ENCODE data around the gene NELL2.

The NELL2 gene

DNA sequence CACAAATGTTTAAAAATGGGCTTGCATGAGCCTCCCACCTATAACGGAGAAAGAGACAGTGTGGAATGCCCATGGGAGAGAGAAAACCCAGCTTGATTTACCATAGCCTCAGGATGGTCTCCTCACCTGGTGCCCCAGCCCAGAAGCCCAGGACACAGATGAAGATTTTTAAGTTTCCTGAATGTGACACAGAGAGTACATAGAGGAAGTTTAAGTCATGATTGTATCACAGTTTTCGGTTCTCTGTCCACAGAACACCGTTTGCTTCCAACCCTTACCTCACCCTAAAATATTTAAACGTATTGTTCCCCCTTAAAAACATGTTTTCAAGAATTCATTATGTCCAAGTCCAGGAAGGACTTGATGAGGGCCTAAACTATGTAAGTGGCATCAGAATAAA, 56.2 kb downstream of the NELL2 start:
- TF ChIP-seq TAF1 (IDR thresholded peaks at IDR 0.05; ENCODE audit: borderline replicate concordance, insufficient read depth, low read length) = no peak
- no peak for TF ChIP-seq FOXP2 (optimal IDR thresholded peaks at IDR 0.05; ENCODE audit: borderline replicate concordance, extremely low read depth, extremely low read length, insufficient read depth)
- TF ChIP-seq, protein P1, sequence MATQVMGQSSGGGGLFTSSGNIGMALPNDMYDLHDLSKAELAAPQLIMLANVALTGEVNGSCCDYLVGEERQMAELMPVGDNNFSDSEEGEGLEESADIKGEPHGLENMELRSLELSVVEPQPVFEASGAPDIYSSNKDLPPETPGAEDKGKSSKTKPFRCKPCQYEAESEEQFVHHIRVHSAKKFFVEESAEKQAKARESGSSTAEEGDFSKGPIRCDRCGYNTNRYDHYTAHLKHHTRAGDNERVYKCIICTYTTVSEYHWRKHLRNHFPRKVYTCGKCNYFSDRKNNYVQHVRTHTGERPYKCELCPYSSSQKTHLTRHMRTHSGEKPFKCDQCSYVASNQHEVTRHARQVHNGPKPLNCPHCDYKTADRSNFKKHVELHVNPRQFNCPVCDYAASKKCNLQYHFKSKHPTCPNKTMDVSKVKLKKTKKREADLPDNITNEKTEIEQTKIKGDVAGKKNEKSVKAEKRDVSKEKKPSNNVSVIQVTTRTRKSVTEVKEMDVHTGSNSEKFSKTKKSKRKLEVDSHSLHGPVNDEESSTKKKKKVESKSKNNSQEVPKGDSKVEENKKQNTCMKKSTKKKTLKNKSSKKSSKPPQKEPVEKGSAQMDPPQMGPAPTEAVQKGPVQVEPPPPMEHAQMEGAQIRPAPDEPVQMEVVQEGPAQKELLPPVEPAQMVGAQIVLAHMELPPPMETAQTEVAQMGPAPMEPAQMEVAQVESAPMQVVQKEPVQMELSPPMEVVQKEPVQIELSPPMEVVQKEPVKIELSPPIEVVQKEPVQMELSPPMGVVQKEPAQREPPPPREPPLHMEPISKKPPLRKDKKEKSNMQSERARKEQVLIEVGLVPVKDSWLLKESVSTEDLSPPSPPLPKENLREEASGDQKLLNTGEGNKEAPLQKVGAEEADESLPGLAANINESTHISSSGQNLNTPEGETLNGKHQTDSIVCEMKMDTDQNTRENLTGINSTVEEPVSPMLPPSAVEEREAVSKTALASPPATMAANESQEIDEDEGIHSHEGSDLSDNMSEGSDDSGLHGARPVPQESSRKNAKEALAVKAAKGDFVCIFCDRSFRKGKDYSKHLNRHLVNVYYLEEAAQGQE (IDR thresholded peaks at IDR 0.05; ENCODE audit: insufficient read depth in 1 of 2, low read depth in 2 of 2, low read length in 2 of 2) = no peak
- no peak for TF ChIP-seq POLR2AphosphoS5 (IDR thresholded peaks at IDR 0.05; ENCODE audit: low read depth, low read length)
- no peak for TF ChIP-seq SIN3A (IDR thresholded peaks at IDR 0.05; ENCODE audit: borderline replicate concordance, insufficient read depth, low read length)

DNA sequence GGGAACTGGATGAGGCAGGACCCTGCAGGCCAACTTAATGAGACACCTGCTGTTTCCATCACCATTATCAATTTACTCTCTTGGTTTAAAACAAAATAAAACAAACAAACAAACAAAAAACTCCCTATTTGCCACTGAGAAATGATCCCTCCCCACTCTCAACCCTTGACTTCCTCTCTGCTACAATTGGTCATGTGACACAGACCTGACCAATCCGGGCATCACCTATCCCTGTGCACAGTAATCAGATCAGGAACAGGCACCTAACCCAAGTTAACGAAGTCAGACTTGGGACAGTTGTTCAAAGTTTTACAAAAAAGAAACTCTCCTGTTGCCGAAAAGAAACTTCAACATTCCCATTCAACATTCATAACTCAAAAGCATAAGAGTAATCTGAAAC, 58.4 kb downstream of the NELL2 start:
- TF ChIP-seq POLR2AphosphoS5 (IDR thresholded peaks at IDR 0.05; ENCODE audit: low read depth, low read length) = no peak
- no peak for TF ChIP-seq SIN3A (IDR thresholded peaks at IDR 0.05; ENCODE audit: borderline replicate concordance, insufficient read depth, low read length)
- no peak for TF ChIP-seq FOXP2 (optimal IDR thresholded peaks at IDR 0.05; ENCODE audit: borderline replicate concordance, extremely low read depth, extremely low read length, insufficient read depth)
- no peak for TF ChIP-seq TAF1 (IDR thresholded peaks at IDR 0.05; ENCODE audit: borderline replicate concordance, insufficient read depth, low read length)

DNA sequence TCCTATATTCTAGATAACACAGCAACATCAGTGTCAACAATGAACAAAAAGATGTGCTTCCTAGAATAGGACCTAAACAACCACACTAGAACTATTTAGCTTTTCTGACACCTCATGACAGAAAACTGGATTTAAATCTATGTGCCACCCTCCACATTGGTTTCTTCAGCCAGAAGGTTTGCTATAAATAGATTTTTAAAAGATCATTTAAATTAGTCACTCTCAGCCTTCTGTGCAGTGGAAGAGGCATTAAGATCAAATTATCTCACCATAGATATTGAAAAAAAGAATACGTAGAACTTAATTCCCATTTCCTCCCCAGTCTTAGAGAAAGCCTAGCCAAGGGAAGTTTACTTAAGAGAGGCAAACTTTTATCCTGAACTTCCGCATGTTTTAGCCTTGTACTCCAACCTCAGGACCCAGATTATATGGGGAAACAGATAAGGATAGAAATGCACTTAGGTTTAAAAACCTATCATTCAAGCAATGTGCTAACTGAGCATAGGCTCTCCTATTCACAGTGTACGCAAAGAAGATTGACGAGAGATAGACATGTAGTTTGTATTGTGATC, 59.6 kb downstream of the NELL2 start:
- TF ChIP-seq, protein P1 (IDR thresholded peaks at IDR 0.05; ENCODE audit: insufficient read depth in 1 of 2, low read depth in 2 of 2, low read length in 2 of 2) = no peak
- no peak for TF ChIP-seq POLR2AphosphoS5 (IDR thresholded peaks at IDR 0.05; ENCODE audit: low read depth, low read length)
- no peak for TF ChIP-seq SIN3A (IDR thresholded peaks at IDR 0.05; ENCODE audit: borderline replicate concordance, insufficient read depth, low read length)
- TF ChIP-seq TAF1 (IDR thresholded peaks at IDR 0.05; ENCODE audit: borderline replicate concordance, insufficient read depth, low read length) = no peak

DNA sequence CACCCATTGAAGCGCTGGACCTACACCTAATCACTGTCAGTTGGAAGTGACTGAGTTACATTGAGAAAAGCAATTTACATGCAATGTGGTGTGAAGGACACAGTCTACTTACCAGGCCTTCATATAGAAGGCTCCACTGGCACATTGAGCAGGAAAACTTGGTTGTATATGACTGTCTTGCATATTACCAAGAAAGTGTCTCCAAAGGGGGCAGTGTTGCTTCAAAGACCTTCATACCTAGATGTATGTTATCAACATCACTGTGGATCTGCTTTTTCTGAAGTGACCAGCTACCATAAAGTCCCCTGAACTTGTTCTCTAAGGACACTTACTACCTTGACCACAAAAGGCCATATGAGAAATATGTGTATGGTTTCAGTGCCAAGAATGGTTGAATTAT, 64.1 kb downstream of the NELL2 start:
- TF ChIP-seq POLR2AphosphoS5 (IDR thresholded peaks at IDR 0.05; ENCODE audit: low read depth, low read length) = no peak

DNA sequence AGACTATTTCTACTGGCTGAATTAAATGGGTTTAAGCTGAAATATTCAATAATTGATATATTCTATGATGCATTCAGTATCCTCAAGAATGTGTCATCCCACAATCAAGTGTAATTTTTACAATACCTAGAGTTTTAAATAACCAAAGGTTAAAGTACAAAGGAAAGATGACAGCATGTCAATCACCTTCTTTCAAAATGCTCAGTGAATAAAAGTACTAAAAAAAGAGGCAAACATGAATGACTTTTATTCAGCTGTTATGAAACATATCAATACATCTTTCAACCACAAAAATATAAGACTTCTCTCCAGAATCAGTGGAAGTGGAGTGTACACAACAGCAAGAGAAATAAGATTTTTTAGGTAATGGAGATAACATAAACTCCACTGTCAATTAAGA, 72.0 kb downstream of the NELL2 start:
- TF ChIP-seq SIN3A (IDR thresholded peaks at IDR 0.05; ENCODE audit: borderline replicate concordance, insufficient read depth, low read length) = no peak
- TF ChIP-seq TAF1 (IDR thresholded peaks at IDR 0.05; ENCODE audit: borderline replicate concordance, insufficient read depth, low read length) = no peak
- TF ChIP-seq, protein P1 (IDR thresholded peaks at IDR 0.05; ENCODE audit: insufficient read depth in 1 of 2, low read depth in 2 of 2, low read length in 2 of 2) = no peak
- no peak for TF ChIP-seq FOXP2 (optimal IDR thresholded peaks at IDR 0.05; ENCODE audit: borderline replicate concordance, extremely low read depth, extremely low read length, insufficient read depth)
- no peak for TF ChIP-seq POLR2AphosphoS5 (IDR thresholded peaks at IDR 0.05; ENCODE audit: low read depth, low read length)

DNA sequence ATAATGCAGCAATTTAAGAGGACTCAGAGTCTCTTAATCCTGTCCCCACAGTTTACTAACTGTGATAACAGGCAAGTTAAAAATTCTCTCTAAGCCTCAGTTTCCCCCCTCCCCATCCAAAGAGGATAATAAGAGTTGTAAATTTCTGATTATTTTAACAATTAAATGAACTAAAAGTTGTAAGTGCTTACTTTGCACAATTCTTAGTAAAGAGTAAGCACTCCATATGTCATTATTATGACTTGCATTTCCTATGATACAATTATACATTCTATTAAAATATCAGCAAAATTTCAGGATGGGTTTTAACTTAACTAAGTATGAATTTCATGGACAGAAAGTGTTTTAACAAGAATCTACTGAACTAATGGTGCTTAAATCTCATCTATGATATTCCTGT, 80.1 kb downstream of the NELL2 start:
- TF ChIP-seq FOXP2 (optimal IDR thresholded peaks at IDR 0.05; ENCODE audit: borderline replicate concordance, extremely low read depth, extremely low read length, insufficient read depth) (no peak), TAF1 (IDR thresholded peaks at IDR 0.05; ENCODE audit: borderline replicate concordance, insufficient read depth, low read length) (no peak), SIN3A (IDR thresholded peaks at IDR 0.05; ENCODE audit: borderline replicate concordance, insufficient read depth, low read length) (no peak), POLR2AphosphoS5 (IDR thresholded peaks at IDR 0.05; ENCODE audit: low read depth, low read length) (no peak)
- TF ChIP-seq, protein P1 (IDR thresholded peaks at IDR 0.05; ENCODE audit: insufficient read depth in 1 of 2, low read depth in 2 of 2, low read length in 2 of 2) = no peak

All from PFSK-1 (cell line).